Measurements from ENCODE around the gene PPARG.

PPARG gene

DNA sequence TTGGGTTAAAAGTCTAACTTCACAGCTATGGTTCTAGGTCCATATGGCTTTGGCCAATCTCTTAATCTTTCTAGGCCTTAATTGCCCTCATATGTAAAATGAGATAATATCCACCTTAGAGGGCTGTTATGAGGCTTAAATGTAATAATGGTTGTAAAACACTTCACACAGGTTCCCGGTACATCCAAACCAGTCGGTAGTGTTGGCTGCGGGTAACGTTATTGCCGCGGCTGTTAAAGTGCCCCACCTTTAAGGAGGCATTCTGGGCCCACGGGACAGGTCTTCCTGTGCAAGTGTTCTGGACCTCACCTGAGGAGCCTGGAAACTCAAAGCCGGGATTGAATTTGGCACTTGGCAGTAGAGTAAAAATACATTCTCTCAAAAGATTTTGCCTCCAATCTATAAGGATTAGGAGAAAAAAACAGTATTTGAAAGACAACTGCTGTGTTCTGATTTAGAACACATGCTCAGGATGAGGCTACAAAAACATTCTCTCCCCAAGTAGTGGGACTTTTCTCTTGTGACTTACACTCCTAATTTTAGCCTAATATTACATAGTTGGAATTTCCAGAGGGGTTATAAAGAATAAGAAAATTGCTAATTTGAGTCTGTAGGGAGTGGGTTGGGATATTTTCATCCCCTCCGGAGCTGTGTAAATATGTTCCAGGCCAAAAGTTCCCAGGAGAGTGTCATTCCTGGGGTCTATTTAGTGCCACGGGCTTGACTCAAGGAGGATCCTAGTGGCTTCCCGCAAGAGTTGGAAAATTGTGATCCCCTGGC, 150.5 kb downstream of the PPARG start:
- H3K27ac Mint-ChIP-seq: no peak overlapping the region

DNA sequence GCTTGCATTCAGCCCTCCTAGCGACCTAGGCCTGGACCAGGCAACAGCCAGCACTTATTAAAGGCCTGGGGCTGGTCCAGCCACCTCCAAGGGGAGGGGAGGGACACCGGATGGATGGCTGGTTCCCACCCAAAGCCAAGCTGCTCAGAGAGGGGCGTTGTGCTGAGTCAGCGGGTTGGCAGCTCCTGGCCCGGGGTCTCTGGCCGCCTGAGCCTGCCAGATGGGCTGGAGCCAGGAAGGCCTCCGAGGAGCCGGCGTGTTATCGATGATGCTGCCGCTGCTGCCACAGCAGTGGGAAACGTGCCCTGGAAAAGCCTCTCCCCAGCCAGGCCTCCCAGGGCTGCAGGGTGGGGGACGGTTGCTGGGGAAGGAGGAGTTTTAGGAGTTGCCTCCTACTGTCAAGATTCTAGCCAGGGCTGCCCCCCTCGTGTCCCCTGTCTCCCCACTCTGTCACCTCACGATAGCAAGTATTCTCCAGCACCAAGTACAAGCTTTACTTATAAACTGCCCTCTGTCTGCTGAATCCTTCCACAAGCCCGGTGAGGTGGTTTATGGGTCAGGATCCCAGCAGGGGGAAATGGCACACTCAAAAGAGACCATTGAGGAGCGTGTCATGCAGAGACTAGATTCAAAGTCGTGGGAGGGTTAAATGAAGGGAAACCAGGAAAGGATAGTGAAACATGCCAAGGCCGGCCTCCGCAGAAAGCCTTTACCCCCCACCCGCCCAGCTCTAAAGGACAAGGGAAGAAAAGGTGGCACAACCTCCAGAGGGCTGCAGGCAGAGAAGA, 152.3 kb downstream of the PPARG start:
- DNase-seq: no peak

More for the DNA sequence above, 150.5 kb downstream of the PPARG start:
- peaks cover 27% of the 10 kb centered on the region for H3K4me1 Mint-ChIP-seq
- no peaks in the 10 kb centered on the region for H3K9me3 Mint-ChIP-seq
- H3K36me3 Mint-ChIP-seq (ENCODE audit: low read depth): no peaks in the 10 kb centered on the region
- H3K4me3 Mint-ChIP-seq: no peak overlapping the region
- H3K27me3 Mint-ChIP-seq (ENCODE audit: low read depth, poor library complexity): peaks cover 5% of the 10 kb centered on the region
- no peak for DNase-seq
- TF ChIP-seq CTCF (IDR thresholded peaks at IDR 0.05): no peak

GRCh38 chr3:12442654-12443501, 154.0 kb downstream of the PPARG start:
- TF ChIP-seq CTCF (IDR thresholded peaks at IDR 0.05): no peak
- DNase-seq: no peak
- Mint-ChIP-seq H3K27ac (no peak overlapping the region), H3K4me3 (peak overlapping the region; percentile 11), H3K27me3 (ENCODE audit: low read depth, poor library complexity) (peaks cover 18% of the 10 kb centered on the region), H3K4me1 (peaks cover 46% of the 10 kb centered on the region), H3K36me3 (ENCODE audit: low read depth) (no peaks in the 10 kb centered on the region), H3K9me3 (no peaks in the 10 kb centered on the region)

More for the DNA sequence above, 152.3 kb downstream of the PPARG start:
- H3K36me3 Mint-ChIP-seq (ENCODE audit: low read depth): no peaks in the 10 kb centered on the region
- H3K4me1 Mint-ChIP-seq: peaks cover 44% of the 10 kb centered on the region
- no peak overlapping the region for H3K4me3 Mint-ChIP-seq
- TF ChIP-seq CTCF (IDR thresholded peaks at IDR 0.05): no peak
- no peak overlapping the region for H3K27ac Mint-ChIP-seq
- peaks cover 5% of the 10 kb centered on the region for H3K27me3 Mint-ChIP-seq (ENCODE audit: low read depth, poor library complexity)
- no peaks in the 10 kb centered on the region for H3K9me3 Mint-ChIP-seq

DNA sequence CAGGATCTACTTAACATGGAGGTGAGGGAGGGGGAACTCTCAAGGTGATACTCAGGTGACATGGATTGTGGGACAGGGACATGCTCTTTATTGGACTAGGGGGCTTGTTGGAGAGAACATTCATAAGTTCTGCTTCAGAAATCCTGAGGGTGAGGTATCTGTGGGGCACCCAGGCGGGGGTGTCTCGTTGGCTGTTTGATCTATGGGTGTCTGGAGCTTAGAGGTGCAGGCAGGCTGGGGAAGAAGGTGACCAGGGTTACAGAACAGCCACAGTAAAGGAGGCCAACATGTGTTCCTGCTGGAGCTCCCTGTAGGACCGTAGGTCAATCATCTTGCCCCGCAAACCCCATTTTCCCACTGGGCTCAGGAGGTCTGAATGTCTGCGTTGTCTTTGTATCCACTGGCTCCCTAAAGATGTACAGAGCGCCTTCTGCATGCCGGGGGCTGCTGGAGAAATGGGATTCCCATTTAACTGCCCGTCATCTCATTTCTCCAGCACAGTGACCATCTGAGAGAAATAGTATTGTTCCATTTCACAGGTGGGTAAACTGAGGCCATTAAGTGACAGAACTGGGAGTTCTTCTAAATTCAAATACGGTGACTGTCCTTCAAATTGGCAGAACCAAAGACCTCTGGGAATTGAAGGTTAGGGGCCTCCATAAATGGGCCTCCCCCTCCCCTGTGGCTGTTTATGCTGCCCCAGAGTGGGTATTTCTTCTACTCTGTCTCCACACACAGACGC, 155.1 kb downstream of the PPARG start:
- no peaks in the 10 kb centered on the region for H3K9me3 Mint-ChIP-seq
- DNase-seq: no peak
- H3K4me1 Mint-ChIP-seq: peaks cover 46% of the 10 kb centered on the region
- H3K4me3 Mint-ChIP-seq: no peak overlapping the region
- no peak for TF ChIP-seq CTCF (IDR thresholded peaks at IDR 0.05)
- peaks cover 17% of the 10 kb centered on the region for H3K27me3 Mint-ChIP-seq (ENCODE audit: low read depth, poor library complexity)
- no peaks in the 10 kb centered on the region for H3K36me3 Mint-ChIP-seq (ENCODE audit: low read depth)
- H3K27ac Mint-ChIP-seq: no peak overlapping the region
